GM19035 (cell line): ENCODE measurements around the gene IL12RB2.

Experiments
- ATAC-seq: cut with Tn5 transposase; IDR thresholded peaks from one replicate; pipeline ENCODE4 v1.9.1; 2021; ENCODE audit not compliant: unreplicated experiment

The IL12RB2 gene

GRCh38 chr1:67308136-67308535 lies 463 bp downstream of the IL12RB2 start:
- peak; percentile 20 for ATAC-seq

GRCh38 chr1:67312615-67313014 lies 4.9 kb downstream of the IL12RB2 start:
- no peak for ATAC-seq

GRCh38 chr1:67313934-67314671 lies 6.4 kb downstream of the IL12RB2 start:
- ATAC-seq: no peak

GRCh38 chr1:67314696-67315095 lies 7.0 kb downstream of the IL12RB2 start:
- ATAC-seq: no peak

GRCh38 chr1:67316180-67316902 lies 8.7 kb downstream of the IL12RB2 start:
- ATAC-seq: no peak

GRCh38 chr1:67316918-67317317 lies 9.2 kb downstream of the IL12RB2 start:
- no peak for ATAC-seq

- ATAC-seq: no peak
These were observed 10.1 kb downstream of the IL12RB2 start for GRCh38 chr1:67317803-67318202.

GRCh38 chr1:67322442-67322841 lies 14.8 kb downstream of the IL12RB2 start:
- no peak for ATAC-seq

GRCh38 chr1:67323087-67323486 lies 15.4 kb downstream of the IL12RB2 start:
- ATAC-seq: no peak

- ATAC-seq: no peak
These were observed 16.4 kb downstream of the IL12RB2 start for GRCh38 chr1:67324068-67324467.

- no peak for ATAC-seq
These were observed 20.3 kb downstream of the IL12RB2 start for GRCh38 chr1:67327864-67328466.

- ATAC-seq: peak; percentile 90
These were observed 25.2 kb downstream of the IL12RB2 start for GRCh38 chr1:67332653-67333529.

- ATAC-seq: no peak
These were observed 25.9 kb downstream of the IL12RB2 start for GRCh38 chr1:67333603-67334002.

- ATAC-seq: no peak
These were observed 27.7 kb downstream of the IL12RB2 start for GRCh38 chr1:67335411-67335810.

GRCh38 chr1:67336157-67336556 lies 28.5 kb downstream of the IL12RB2 start:
- ATAC-seq: no peak

- ATAC-seq: no peak
These were observed 29.1 kb downstream of the IL12RB2 start for GRCh38 chr1:67336783-67337182.

- ATAC-seq: peak; percentile 24
These were observed 31.0 kb downstream of the IL12RB2 start for GRCh38 chr1:67338642-67339041.

GRCh38 chr1:67339623-67340343 lies 32.1 kb downstream of the IL12RB2 start:
- ATAC-seq: peak; percentile 32

- ATAC-seq: peak; percentile 32
These were observed 34.6 kb downstream of the IL12RB2 start for GRCh38 chr1:67342076-67342890.

- no peak for ATAC-seq
These were observed 37.9 kb downstream of the IL12RB2 start for GRCh38 chr1:67345556-67345955.
